PC-9 (cell line): Measurements from ENCODE around the gene NOS1. TPM values are rescaled to one million over a fixed set of nuclear protein-coding genes. Genes with fewer than 3 reads are reported as not detected.

ENCODE experiments used
- BruUV-seq: library from RNA; stranded (reverse); fragments of 400-500 nt; replicated peaks from 2 replicates; lab custom pipeline; 2021; lab: Mats Ljungman, UMichigan
- CTCF ChIA-PET: fragments of 300-600 bp; sonication (Branson Sonifier 250); formaldehyde crosslinking; loops from one replicate; lab custom pipeline; 2022; ENCODE audit warnings: antibody characterized with exemption; lab: Charles Lee
- POLR2A ChIA-PET: fragments of 300-600 bp; sonication (Branson Sonifier 250); formaldehyde crosslinking; loops from one replicate; lab custom pipeline; 2022; ENCODE audit warnings: antibody characterized with exemption; ENCODE audit not compliant: unreplicated experiment; lab: Charles Lee
- DNase-seq, 2 experiments: peaks; one replicate each; pipeline versions ENCODE4 v3.0.0 to v3.0.0-alpha.2; 2015 to 2022; ENCODE audit warnings: mixed read lengths in 1 of 2
- H2AFZ ChIP-seq: fragments of 200-600 bp; sonication (generic); 2 replicates; pipeline ENCODE4 v1.8.1; 2017; ENCODE audit warnings: antibody characterized with exemption
- H3F3A ChIP-seq: fragments of 200-600 bp; sonication (generic); 2 replicates; pipeline ENCODE4 v1.8.1; 2017; ENCODE audit warnings: antibody characterized with exemption, mild to moderate bottlenecking, low read depth; ENCODE audit not compliant: insufficient read depth
- H3K27ac ChIP-seq: fragments of 200-600 bp; sonication (generic); 2 replicates; pipeline ENCODE4 v1.6.1; 2016; ENCODE audit warnings: mixed run types
- H3K27me3 ChIP-seq: fragments of 200-600 bp; sonication (generic); 2 replicates; pipeline ENCODE4 v1.6.1; 2016; ENCODE audit warnings: low read depth, mixed run types; ENCODE audit not compliant: insufficient read depth
- H3K36me3 ChIP-seq: fragments of 200-600 bp; sonication (generic); 2 replicates; pipeline ENCODE4 v1.6.1; 2016; ENCODE audit warnings: low read depth, mixed run types
- H3K4me1 ChIP-seq: fragments of 200-600 bp; sonication (generic); replicated peaks from 2 replicates; pipeline ENCODE4 v1.6.1; 2016; ENCODE audit warnings: mixed run types; ENCODE audit not compliant: insufficient read depth
- H3K4me2 ChIP-seq: fragments of 200-600 bp; sonication (generic); 2 replicates; pipeline ENCODE4 v1.6.1; 2017; ENCODE audit warnings: mixed run types
- H3K4me3 ChIP-seq: fragments of 200-600 bp; sonication (generic); 2 replicates; pipeline ENCODE4 v1.6.1; 2016; ENCODE audit warnings: mixed run types
- H3K79me2 ChIP-seq: fragments of 200-600 bp; sonication (generic); 2 replicates; pipeline ENCODE4 v1.6.1; 2017; ENCODE audit warnings: low read depth, mixed run types
- H3K9me2 ChIP-seq: fragments of 200-600 bp; sonication (generic); 2 replicates; pipeline ENCODE4 v1.8.1; 2017; ENCODE audit warnings: mild to moderate bottlenecking; ENCODE audit not compliant: insufficient read depth
- H3K9me3 ChIP-seq: fragments of 200-600 bp; sonication (generic); 2 replicates; pipeline ENCODE4 v1.8.1; 2016; ENCODE audit warnings: low read depth; ENCODE audit not compliant: insufficient read depth
- H4K20me1 ChIP-seq: fragments of 200-600 bp; sonication (generic); 2 replicates; pipeline ENCODE4 v1.8.1; 2017; ENCODE audit not compliant: insufficient read depth
- EZH2 ChIP-seq: fragments of 200-600 bp; sonication (generic); IDR thresholded peaks from 2 replicates; pipeline ENCODE4 v1.8.0; 2017; ENCODE audit warnings: antibody characterized with exemption, low read depth
- intact Hi-C: fragments of 100-400 bp; cut with micrococcal nuclease; formaldehyde crosslinking; loops from one replicate; pipeline ENCODE4 v1.10.0; 2022; ENCODE audit not compliant: unreplicated experiment
- total RNA-seq: library from RNA; stranded (reverse); gene quantifications from 2 replicates; pipeline ENCODE4 v1.2.3, GENCODE V29; 2021
- TF ChIP-seq, protein P1 (sequence below): fragments of 200-600 bp; sonication (generic); conservative IDR thresholded peaks from 2 replicates; pipeline ENCODE4 v1.6.1; 2017; ENCODE audit warnings: mixed run types, antibody characterized with exemption, mild to moderate bottlenecking, moderate library complexity

NOS1 gene
- total RNA-seq, 1 experiment from 2014 or later: not detected

DNA sequence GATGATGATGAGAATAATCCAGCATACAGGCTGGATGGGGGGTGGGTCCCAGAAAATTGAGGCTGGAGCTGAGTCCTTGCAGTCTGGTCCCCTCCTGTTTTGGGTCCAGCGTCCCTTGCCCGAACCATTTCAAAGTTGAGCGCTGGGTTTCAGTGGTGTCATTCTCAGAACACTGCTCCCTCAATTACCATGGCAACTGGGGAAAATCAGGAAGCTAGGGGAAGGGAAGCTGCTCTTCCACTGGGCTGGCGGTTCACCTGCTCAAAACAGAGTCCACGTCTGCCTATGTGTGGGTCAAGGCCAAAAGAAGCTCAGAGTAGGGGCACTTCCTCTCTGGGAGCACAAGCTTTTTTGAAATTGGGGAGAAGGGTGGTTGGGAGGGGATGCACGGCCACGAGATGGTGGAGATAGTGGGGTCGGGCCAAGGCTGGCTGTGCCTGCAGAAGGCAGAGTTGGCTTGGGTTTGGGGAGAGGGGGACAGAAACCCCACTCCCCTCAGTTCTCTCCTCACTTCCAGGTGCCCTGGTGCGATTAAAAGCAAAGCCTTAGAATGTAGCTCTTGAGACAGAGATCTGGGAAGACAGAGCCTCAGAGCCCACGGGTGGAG lies 1.7 kb upstream of the NOS1 start:
- no peaks in the 10 kb centered on the region for H3K79me2 ChIP-seq
- BruUV-seq: no TSS peak
- H3K9me3 ChIP-seq: no peaks in the 10 kb centered on the region
- no peak overlapping the region for H3K27ac ChIP-seq
- no peaks in the 10 kb centered on the region for H3K36me3 ChIP-seq
- ChIA-PET POLR2A (no interaction called here), CTCF (no interaction called here)
- TF ChIP-seq, protein P1, sequence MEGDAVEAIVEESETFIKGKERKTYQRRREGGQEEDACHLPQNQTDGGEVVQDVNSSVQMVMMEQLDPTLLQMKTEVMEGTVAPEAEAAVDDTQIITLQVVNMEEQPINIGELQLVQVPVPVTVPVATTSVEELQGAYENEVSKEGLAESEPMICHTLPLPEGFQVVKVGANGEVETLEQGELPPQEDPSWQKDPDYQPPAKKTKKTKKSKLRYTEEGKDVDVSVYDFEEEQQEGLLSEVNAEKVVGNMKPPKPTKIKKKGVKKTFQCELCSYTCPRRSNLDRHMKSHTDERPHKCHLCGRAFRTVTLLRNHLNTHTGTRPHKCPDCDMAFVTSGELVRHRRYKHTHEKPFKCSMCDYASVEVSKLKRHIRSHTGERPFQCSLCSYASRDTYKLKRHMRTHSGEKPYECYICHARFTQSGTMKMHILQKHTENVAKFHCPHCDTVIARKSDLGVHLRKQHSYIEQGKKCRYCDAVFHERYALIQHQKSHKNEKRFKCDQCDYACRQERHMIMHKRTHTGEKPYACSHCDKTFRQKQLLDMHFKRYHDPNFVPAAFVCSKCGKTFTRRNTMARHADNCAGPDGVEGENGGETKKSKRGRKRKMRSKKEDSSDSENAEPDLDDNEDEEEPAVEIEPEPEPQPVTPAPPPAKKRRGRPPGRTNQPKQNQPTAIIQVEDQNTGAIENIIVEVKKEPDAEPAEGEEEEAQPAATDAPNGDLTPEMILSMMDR: no peak
- no peak for TF ChIP-seq EZH2
- H3K4me2 ChIP-seq: no peak overlapping the region
- DNase-seq: no peak
- H3F3A ChIP-seq: no peaks in the 10 kb centered on the region
- H3K9me2 ChIP-seq: no peaks in the 10 kb centered on the region
- no peak overlapping the region for H2AFZ ChIP-seq
- no peak overlapping the region for H3K4me3 ChIP-seq
- no peaks in the 10 kb centered on the region for H3K4me1 ChIP-seq
- H4K20me1 ChIP-seq: no peaks in the 10 kb centered on the region
- intact Hi-C loops: loop anchor here (10.0 kb wide), 1 partner anchor 128 kb away; no protein-coding TSS in a partner anchor
- peaks cover 59% of the 10 kb centered on the region for H3K27me3 ChIP-seq

DNA sequence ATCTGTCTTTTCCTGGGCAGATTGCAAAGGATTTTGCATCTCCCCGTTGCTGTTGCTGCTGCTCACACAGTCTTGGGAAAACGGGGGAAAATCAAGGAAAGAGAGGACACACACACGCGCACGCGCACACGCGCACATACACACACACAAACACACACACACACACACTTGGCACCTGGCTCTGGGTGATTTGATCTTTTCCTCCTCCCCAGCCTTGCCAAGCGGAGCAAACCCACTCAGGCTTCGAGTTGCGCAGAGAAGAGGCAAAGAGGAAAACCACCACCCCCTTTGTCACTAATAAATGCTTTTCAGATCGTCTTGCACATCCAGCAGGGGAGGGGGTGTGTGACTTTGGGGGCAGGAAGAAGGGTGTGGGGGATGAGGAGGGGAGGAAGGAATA lies 965 bp upstream of the NOS1 start:
- no peaks in the 10 kb centered on the region for H3K79me2 ChIP-seq
- ChIA-PET POLR2A (no interaction called here), CTCF (no interaction called here)
- intact Hi-C loops: loop anchor here (10.0 kb wide), 1 partner anchor 128 kb away; no protein-coding TSS in a partner anchor
- no peaks in the 10 kb centered on the region for H3K9me3 ChIP-seq
- H3K4me2 ChIP-seq: no peak overlapping the region
- H2AFZ ChIP-seq: no peak overlapping the region
- no peak overlapping the region for H3K4me3 ChIP-seq
- no peaks in the 10 kb centered on the region for H3F3A ChIP-seq
- H3K27ac ChIP-seq: no peak overlapping the region
- H3K36me3 ChIP-seq: no peaks in the 10 kb centered on the region
- H3K9me2 ChIP-seq: no peaks in the 10 kb centered on the region
- no TSS peak for BruUV-seq
- no peaks in the 10 kb centered on the region for H4K20me1 ChIP-seq
- TF ChIP-seq, protein P1: no peak
- no peak for TF ChIP-seq EZH2
- peaks cover 66% of the 10 kb centered on the region for H3K27me3 ChIP-seq
- no peak for DNase-seq
- H3K4me1 ChIP-seq: no peaks in the 10 kb centered on the region

DNA sequence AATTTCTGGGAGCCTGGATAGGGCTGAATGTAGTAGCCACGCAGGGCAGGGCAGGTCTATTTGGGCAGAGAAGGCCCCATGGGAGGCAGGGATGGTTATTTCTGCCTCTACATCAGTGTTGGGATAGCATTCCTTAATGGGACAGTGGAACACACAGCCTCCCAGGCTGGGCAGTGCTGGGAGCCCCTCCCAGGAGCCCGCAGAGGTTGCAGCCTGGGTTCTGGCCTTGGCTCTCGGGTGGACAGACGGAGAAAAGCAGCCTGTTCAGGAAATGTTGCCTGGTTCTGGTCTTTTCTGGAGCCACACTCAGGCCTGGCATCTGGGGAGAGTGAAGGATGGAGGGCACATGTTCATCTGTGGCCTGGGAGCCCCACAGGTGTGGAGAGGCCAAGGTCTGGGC lies 479 bp upstream of the NOS1 start:
- POLR2A ChIA-PET: no interaction called here
- intact Hi-C loops: loop anchor here (10.0 kb wide), 1 partner anchor 127 kb away; no protein-coding TSS in a partner anchor
- BruUV-seq: no TSS peak

More for the DNA sequence above, 479 bp upstream of the NOS1 start:
- H3F3A ChIP-seq: no peaks in the 10 kb centered on the region
- no peaks in the 10 kb centered on the region for H3K36me3 ChIP-seq
- H3K9me2 ChIP-seq: no peaks in the 10 kb centered on the region
- no peak overlapping the region for H3K4me3 ChIP-seq
- CTCF ChIA-PET: no interaction called here
- H2AFZ ChIP-seq: no peak overlapping the region
- H3K27ac ChIP-seq: no peak overlapping the region
- H3K27me3 ChIP-seq: peaks cover 71% of the 10 kb centered on the region
- H3K4me2 ChIP-seq: no peak overlapping the region
- no peaks in the 10 kb centered on the region for H4K20me1 ChIP-seq
- no peak for TF ChIP-seq EZH2
- TF ChIP-seq, protein P1: no peak
- no peaks in the 10 kb centered on the region for H3K79me2 ChIP-seq
- DNase-seq: no peak
- H3K9me3 ChIP-seq: no peaks in the 10 kb centered on the region
- no peaks in the 10 kb centered on the region for H3K4me1 ChIP-seq
